Suprapubic skin (tissue), 3 donors: ENCODE results near the gene CREBRF.
"Not testable (repeated sequence)": the region's sequence is repeated elsewhere in the genome, so short reads cannot be mapped to it uniquely, and the experiment has no call there.

Source experiments
- POLR2AphosphoS5 ChIP-seq, 3 donors: sonication (generic); formaldehyde crosslinking; IDR thresholded peaks; one replicate each; pipeline ENCODE4 v1.6.1; 2017; ENCODE audit warnings: antibody characterized with exemption in 3 of 3
- TF ChIP-seq, protein P1 (sequence below), 2 donors: fragments of 200-600 bp in 1 of 2; fragments of 450-650 bp in 1 of 2; sonication (generic) in 1 of 2; IDR thresholded peaks; one replicate each; pipeline ENCODE4 v1.5.1; 2016 to 2019; ENCODE audit warnings: antibody characterized with exemption in 2 of 2, mild to moderate bottlenecking in 1 of 2, moderate library complexity in 1 of 2

DNA sequence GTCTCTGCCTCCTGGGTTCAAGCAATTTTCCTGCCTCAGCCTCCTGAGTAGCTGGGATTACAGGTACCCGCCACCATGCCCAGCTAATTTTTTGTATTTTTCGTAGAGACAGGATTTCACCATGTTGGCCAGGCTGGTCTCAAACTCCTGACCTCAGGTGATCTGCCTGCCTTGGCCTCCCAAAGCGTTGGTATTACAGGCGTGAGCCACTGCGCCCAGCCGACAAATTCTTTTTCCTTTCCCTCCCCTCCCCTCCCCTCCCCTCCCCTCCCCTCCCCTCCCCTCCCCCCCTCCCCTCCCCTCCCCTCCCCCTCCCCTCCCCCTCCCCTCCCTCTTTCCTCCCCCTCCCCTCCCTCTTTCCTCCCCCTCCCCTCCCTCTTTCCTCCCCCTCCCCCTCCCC lies 76.0 kb downstream of the CREBRF start:
- TF ChIP-seq, protein P1, sequence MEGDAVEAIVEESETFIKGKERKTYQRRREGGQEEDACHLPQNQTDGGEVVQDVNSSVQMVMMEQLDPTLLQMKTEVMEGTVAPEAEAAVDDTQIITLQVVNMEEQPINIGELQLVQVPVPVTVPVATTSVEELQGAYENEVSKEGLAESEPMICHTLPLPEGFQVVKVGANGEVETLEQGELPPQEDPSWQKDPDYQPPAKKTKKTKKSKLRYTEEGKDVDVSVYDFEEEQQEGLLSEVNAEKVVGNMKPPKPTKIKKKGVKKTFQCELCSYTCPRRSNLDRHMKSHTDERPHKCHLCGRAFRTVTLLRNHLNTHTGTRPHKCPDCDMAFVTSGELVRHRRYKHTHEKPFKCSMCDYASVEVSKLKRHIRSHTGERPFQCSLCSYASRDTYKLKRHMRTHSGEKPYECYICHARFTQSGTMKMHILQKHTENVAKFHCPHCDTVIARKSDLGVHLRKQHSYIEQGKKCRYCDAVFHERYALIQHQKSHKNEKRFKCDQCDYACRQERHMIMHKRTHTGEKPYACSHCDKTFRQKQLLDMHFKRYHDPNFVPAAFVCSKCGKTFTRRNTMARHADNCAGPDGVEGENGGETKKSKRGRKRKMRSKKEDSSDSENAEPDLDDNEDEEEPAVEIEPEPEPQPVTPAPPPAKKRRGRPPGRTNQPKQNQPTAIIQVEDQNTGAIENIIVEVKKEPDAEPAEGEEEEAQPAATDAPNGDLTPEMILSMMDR (IDR thresholded peaks at IDR 0.05) = not testable (repeated sequence)
- TF ChIP-seq POLR2AphosphoS5 (IDR thresholded peaks at IDR 0.05) = not testable (repeated sequence)
